ENCODE data around the gene FBXO3.

FBXO3 gene

DNA sequence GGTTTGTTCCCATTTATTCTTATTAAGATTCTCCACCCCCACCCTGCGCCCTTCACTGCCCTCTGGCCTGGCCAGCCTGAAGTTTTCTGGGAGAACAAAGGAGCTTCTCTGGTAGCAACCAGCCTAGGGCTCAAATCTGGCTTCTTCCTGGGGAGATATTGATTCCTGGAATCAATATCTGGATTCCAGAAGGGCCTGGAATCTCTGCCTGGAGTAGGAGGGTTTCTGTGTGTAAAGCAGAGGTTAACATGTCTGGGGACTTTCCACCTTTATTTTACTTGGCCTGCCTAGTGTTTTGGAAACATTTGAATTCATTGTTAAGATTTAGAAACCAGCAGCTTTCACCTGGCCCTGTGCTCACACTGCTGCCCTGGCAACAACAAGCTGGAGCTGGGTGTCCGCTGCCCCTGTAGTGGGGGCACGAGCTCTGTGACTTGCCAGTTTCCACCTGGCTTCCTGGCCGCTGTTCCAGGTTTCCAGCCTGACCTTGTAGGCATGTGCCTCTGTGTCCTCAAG lies 79.2 kb downstream of the FBXO3 start:
- Histone ChIP-seq H2AFZ (ENCODE audit: low read depth, low read length, severe bottlenecking) (no peak overlapping the region), H3K36me3 (ENCODE audit: low read length) (no peaks in the 10 kb centered on the region), H3K9ac (ENCODE audit: low read length) (no peak overlapping the region), H4K20me1 (ENCODE audit: low read depth, low read length) (no peaks in the 10 kb centered on the region), H3F3A (ENCODE audit: insufficient read depth) (no peaks in the 10 kb centered on the region), H3K4me3 (ENCODE audit: insufficient read depth, low read length, poor library complexity, severe bottlenecking) (no peak overlapping the region), H3K79me2 (ENCODE audit: insufficient read depth, low read length) (no peaks in the 10 kb centered on the region), H3K9me3 (ENCODE audit: insufficient read depth, low read length) (no peaks in the 10 kb centered on the region), H3K9me2 (replicated peaks; ENCODE audit: insufficient read depth, low read length) (no peaks in the 10 kb centered on the region), H3K27me3 (ENCODE audit: low read length) (no peaks in the 10 kb centered on the region), H3K4me2 (ENCODE audit: low read depth, low read length, poor library complexity, severe bottlenecking) (no peak overlapping the region), H3K27ac (ENCODE audit: low read depth, low read length) (no peak overlapping the region)
- TF ChIP-seq, protein P1, sequence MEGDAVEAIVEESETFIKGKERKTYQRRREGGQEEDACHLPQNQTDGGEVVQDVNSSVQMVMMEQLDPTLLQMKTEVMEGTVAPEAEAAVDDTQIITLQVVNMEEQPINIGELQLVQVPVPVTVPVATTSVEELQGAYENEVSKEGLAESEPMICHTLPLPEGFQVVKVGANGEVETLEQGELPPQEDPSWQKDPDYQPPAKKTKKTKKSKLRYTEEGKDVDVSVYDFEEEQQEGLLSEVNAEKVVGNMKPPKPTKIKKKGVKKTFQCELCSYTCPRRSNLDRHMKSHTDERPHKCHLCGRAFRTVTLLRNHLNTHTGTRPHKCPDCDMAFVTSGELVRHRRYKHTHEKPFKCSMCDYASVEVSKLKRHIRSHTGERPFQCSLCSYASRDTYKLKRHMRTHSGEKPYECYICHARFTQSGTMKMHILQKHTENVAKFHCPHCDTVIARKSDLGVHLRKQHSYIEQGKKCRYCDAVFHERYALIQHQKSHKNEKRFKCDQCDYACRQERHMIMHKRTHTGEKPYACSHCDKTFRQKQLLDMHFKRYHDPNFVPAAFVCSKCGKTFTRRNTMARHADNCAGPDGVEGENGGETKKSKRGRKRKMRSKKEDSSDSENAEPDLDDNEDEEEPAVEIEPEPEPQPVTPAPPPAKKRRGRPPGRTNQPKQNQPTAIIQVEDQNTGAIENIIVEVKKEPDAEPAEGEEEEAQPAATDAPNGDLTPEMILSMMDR (IDR thresholded peaks at IDR 0.05; ENCODE audit: insufficient read depth, low read length, poor library complexity, severe bottlenecking), result no peak
- no peak for TF ChIP-seq EZH2phosphoT487 (conservative IDR thresholded peaks at IDR 0.05; ENCODE audit: low read length)

DNA sequence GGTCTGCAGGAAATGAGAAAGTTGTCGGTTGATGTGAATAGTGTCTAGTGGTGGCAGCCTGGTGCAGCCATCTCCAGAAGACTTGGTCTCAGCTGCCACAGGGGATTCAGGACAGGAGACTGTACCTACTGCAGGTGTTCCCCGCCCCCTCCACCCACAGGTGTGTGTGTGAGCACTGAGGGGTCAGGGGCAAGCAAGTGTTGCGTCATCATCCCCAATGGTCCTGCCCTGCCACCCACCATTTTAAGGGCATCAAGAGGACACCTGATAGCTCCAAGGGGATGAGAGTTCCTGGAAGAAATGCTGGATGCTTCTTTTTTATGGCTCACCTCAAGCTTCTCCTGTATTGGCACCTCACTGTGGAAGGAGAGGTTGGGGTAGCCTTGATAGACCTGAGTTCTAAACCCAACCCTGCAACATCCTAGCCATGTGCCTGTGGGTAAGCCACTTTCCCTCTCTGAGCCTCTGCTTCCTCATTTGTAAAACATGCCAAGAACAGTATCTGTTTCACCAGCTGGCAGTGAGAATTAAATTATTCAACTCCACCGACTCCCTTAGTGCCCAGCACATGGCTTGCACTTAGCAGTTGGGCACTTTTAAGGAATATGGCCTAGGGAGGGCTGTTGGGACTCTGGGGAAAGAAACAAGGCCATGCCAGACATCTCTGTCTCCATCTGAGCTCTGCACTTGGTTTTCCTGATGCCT lies 79.8 kb downstream of the FBXO3 start:
- H3K9ac ChIP-seq (ENCODE audit: low read length), result no peak overlapping the region
- H3K27me3 ChIP-seq (ENCODE audit: low read length), result no peaks in the 10 kb centered on the region
- no peak overlapping the region for H3K27ac ChIP-seq (ENCODE audit: low read depth, low read length)
- no peak overlapping the region for H3K4me3 ChIP-seq (ENCODE audit: insufficient read depth, low read length, poor library complexity, severe bottlenecking)
- H3K9me3 ChIP-seq (ENCODE audit: insufficient read depth, low read length), result no peaks in the 10 kb centered on the region
- H3K79me2 ChIP-seq (ENCODE audit: insufficient read depth, low read length), result no peaks in the 10 kb centered on the region
- H3K36me3 ChIP-seq (ENCODE audit: low read length), result no peaks in the 10 kb centered on the region
- no peaks in the 10 kb centered on the region for H4K20me1 ChIP-seq (ENCODE audit: low read depth, low read length)
- TF ChIP-seq EZH2phosphoT487 (conservative IDR thresholded peaks at IDR 0.05; ENCODE audit: low read length), result no peak
- TF ChIP-seq, protein P1 (IDR thresholded peaks at IDR 0.05; ENCODE audit: insufficient read depth, low read length, poor library complexity, severe bottlenecking), result no peak
- no peaks in the 10 kb centered on the region for H3F3A ChIP-seq (ENCODE audit: insufficient read depth)
- no peak overlapping the region for H3K4me2 ChIP-seq (ENCODE audit: low read depth, low read length, poor library complexity, severe bottlenecking)
- H3K9me2 ChIP-seq (replicated peaks; ENCODE audit: insufficient read depth, low read length), result no peaks in the 10 kb centered on the region
- H2AFZ ChIP-seq (ENCODE audit: low read depth, low read length, severe bottlenecking), result no peak overlapping the region

DNA sequence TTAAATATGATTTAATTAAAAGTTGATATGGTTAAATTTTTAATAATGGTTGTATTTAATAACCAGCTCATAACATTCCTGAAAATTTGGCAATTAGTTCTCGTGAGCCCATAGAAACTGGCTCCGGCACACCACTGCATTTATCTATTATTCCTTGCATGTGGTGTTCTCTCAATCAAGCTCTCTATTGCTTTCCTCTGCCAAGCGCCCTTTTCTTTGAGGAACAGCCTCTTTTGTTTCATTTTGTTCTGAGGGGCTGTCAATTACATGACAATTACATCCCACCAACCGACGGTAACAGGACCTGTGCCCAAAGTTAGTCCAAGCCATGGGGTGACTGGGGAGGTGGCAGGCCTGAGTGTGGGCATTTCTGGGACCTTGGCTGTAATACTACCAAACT lies 81.8 kb downstream of the FBXO3 start:
- Histone ChIP-seq H2AFZ (ENCODE audit: low read depth, low read length, severe bottlenecking) (no peak overlapping the region), H4K20me1 (ENCODE audit: low read depth, low read length) (no peaks in the 10 kb centered on the region), H3K4me3 (ENCODE audit: insufficient read depth, low read length, poor library complexity, severe bottlenecking) (no peak overlapping the region), H3K36me3 (ENCODE audit: low read length) (no peaks in the 10 kb centered on the region), H3K4me2 (ENCODE audit: low read depth, low read length, poor library complexity, severe bottlenecking) (no peak overlapping the region), H3F3A (ENCODE audit: insufficient read depth) (no peaks in the 10 kb centered on the region), H3K9me3 (ENCODE audit: insufficient read depth, low read length) (no peaks in the 10 kb centered on the region), H3K27me3 (ENCODE audit: low read length) (no peaks in the 10 kb centered on the region), H3K79me2 (ENCODE audit: insufficient read depth, low read length) (no peaks in the 10 kb centered on the region), H3K9ac (ENCODE audit: low read length) (no peak overlapping the region), H3K9me2 (replicated peaks; ENCODE audit: insufficient read depth, low read length) (no peaks in the 10 kb centered on the region), H3K27ac (ENCODE audit: low read depth, low read length) (no peak overlapping the region)
- TF ChIP-seq EZH2phosphoT487 (conservative IDR thresholded peaks at IDR 0.05; ENCODE audit: low read length), result no peak
- TF ChIP-seq, protein P1 (IDR thresholded peaks at IDR 0.05; ENCODE audit: insufficient read depth, low read length, poor library complexity, severe bottlenecking), result no peak
